ENCODE data around the gene ARRDC3. TPM values are rescaled to one million over a fixed set of nuclear protein-coding genes. Genes with fewer than 3 reads are reported as not detected.
A peak's percentile ranks its signal among the peaks of the same experiment; 100 is the strongest.

ARRDC3 gene
- total RNA-seq, 1 experiment from 2014 or later = 33.0 TPM

DNA sequence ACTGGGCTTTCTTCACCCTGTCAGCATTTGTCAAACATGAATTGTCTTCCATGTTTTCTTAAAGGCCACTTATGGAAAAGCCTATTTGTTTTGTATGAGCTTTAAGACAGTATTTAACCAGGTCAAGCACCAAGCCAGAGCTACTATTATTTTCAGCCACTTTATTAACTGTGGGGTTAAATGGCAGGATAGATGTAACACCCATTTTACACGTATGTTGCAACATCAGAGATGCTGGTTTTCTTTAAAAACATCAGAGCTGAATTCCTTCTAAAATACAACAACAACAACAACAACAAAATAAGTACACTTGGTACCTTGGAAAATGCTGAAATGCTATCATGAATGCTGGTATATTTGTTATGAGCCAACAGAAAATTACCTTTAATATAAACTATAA lies 13.6 kb downstream of the ARRDC3 start:
- Histone ChIP-seq H3K36me3 (ENCODE audit: control insufficient read depth, insufficient read depth, low read length) (peaks cover 53% of the 10 kb centered on the region), H3K4me1 (ENCODE audit: control insufficient read depth, insufficient read depth, low read length) (peaks cover 16% of the 10 kb centered on the region), H3K4me3 (ENCODE audit: low read depth in 2 of 2, low read length in 2 of 2) (no peak overlapping the region), H3K27ac (ENCODE audit: low read length) (no peak overlapping the region), H3K9me3 (ENCODE audit: control insufficient read depth, insufficient read depth, low read depth, low read length) (no peaks in the 10 kb centered on the region), H3K27me3 (ENCODE audit: control insufficient read depth, insufficient read depth, low read length) (no peaks in the 10 kb centered on the region)
- TF ChIP-seq, protein P1, sequence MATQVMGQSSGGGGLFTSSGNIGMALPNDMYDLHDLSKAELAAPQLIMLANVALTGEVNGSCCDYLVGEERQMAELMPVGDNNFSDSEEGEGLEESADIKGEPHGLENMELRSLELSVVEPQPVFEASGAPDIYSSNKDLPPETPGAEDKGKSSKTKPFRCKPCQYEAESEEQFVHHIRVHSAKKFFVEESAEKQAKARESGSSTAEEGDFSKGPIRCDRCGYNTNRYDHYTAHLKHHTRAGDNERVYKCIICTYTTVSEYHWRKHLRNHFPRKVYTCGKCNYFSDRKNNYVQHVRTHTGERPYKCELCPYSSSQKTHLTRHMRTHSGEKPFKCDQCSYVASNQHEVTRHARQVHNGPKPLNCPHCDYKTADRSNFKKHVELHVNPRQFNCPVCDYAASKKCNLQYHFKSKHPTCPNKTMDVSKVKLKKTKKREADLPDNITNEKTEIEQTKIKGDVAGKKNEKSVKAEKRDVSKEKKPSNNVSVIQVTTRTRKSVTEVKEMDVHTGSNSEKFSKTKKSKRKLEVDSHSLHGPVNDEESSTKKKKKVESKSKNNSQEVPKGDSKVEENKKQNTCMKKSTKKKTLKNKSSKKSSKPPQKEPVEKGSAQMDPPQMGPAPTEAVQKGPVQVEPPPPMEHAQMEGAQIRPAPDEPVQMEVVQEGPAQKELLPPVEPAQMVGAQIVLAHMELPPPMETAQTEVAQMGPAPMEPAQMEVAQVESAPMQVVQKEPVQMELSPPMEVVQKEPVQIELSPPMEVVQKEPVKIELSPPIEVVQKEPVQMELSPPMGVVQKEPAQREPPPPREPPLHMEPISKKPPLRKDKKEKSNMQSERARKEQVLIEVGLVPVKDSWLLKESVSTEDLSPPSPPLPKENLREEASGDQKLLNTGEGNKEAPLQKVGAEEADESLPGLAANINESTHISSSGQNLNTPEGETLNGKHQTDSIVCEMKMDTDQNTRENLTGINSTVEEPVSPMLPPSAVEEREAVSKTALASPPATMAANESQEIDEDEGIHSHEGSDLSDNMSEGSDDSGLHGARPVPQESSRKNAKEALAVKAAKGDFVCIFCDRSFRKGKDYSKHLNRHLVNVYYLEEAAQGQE (IDR thresholded peaks at IDR 0.05; ENCODE audit: insufficient read depth in 1 of 2, low read depth in 2 of 2, low read length in 1 of 2) = no peak
- no peak for TF ChIP-seq SIN3A (IDR thresholded peaks at IDR 0.05; ENCODE audit: borderline replicate concordance, insufficient read depth, low read depth, low read length)
- no peak for TF ChIP-seq TCF7L2 (IDR thresholded peaks at IDR 0.05; ENCODE audit: low read depth, low read length)
- TF ChIP-seq, protein P2, sequence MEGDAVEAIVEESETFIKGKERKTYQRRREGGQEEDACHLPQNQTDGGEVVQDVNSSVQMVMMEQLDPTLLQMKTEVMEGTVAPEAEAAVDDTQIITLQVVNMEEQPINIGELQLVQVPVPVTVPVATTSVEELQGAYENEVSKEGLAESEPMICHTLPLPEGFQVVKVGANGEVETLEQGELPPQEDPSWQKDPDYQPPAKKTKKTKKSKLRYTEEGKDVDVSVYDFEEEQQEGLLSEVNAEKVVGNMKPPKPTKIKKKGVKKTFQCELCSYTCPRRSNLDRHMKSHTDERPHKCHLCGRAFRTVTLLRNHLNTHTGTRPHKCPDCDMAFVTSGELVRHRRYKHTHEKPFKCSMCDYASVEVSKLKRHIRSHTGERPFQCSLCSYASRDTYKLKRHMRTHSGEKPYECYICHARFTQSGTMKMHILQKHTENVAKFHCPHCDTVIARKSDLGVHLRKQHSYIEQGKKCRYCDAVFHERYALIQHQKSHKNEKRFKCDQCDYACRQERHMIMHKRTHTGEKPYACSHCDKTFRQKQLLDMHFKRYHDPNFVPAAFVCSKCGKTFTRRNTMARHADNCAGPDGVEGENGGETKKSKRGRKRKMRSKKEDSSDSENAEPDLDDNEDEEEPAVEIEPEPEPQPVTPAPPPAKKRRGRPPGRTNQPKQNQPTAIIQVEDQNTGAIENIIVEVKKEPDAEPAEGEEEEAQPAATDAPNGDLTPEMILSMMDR (IDR thresholded peaks at IDR 0.05) = no peak
- no peak for TF ChIP-seq POLR2AphosphoS5 (IDR thresholded peaks at IDR 0.05; ENCODE audit: low read depth, low read length)
- POLR2A ChIA-PET = interaction anchor here (0.7 kb wide), 1 partner anchor 12 kb away, joined by 3 read pairs; no protein-coding TSS in a partner anchor
- no peak for ATAC-seq
- intact Hi-C loops (cut with micrococcal nuclease; ENCODE audit: unreplicated experiment) (no loop called here), in situ Hi-C loops (cut with HindIII; ENCODE audit: low pct_unique_long_range_greater_than_20kb, low sequenced_read_pairs) (no loop called here)
- no peak for DNase-seq (ENCODE audit: low read depth, low spot score)
- CTCF ChIA-PET = no interaction called here
- BruUV-seq (replicated peaks) = no TSS peak

GRCh38 chr5:91367908-91368648 lies 15.0 kb downstream of the ARRDC3 start:
- no peak for TF ChIP-seq SIN3A (IDR thresholded peaks at IDR 0.05; ENCODE audit: borderline replicate concordance, insufficient read depth, low read depth, low read length)
- Histone ChIP-seq H3K9me3 (ENCODE audit: control insufficient read depth, insufficient read depth, low read depth, low read length) (no peaks in the 10 kb centered on the region), H3K4me1 (ENCODE audit: control insufficient read depth, insufficient read depth, low read length) (peaks cover 13% of the 10 kb centered on the region), H3K4me3 (ENCODE audit: low read depth in 2 of 2, low read length in 2 of 2) (no peak overlapping the region), H3K27ac (ENCODE audit: low read length) (no peak overlapping the region), H3K36me3 (ENCODE audit: control insufficient read depth, insufficient read depth, low read length) (peaks cover 39% of the 10 kb centered on the region), H3K27me3 (ENCODE audit: control insufficient read depth, insufficient read depth, low read length) (no peaks in the 10 kb centered on the region)
- ChIA-PET POLR2A (no interaction called here), CTCF (no interaction called here)
- in situ Hi-C loops (cut with HindIII; ENCODE audit: low pct_unique_long_range_greater_than_20kb, low sequenced_read_pairs) = no loop called here
- DNase-seq (ENCODE audit: low read depth, low spot score) (no peak), ATAC-seq (no peak)
- no TSS peak for BruUV-seq (replicated peaks)
- intact Hi-C loops (cut with micrococcal nuclease; ENCODE audit: unreplicated experiment) = no loop called here

DNA sequence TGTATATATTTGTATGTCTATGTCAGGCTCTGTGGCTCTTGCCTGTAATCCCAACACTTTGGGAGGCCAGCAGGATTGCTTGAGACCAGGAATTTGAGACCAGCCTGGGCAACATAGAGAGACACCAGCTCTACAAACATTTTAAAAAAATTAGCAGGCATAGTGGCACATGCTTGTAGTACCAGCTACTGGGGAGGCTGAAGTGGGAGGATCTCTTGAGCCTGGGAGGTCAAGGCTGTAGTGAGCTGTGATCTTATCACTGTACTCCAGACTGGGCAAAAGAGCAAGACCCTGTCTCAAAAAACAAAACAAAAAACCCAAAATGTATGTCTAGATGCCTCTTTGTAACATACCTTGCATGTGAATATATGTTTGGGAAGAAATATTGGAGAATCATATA lies 15.8 kb downstream of the ARRDC3 start:
- no TSS peak for BruUV-seq (replicated peaks)
- Histone ChIP-seq H3K4me1 (ENCODE audit: control insufficient read depth, insufficient read depth, low read length) (peaks cover 10% of the 10 kb centered on the region; the same call in 1 of the 2 replicates), H3K9me3 (ENCODE audit: control insufficient read depth, insufficient read depth, low read depth, low read length) (no peaks in the 10 kb centered on the region), H3K27ac (ENCODE audit: low read length) (no peak overlapping the region), H3K4me3 (ENCODE audit: low read depth in 2 of 2, low read length in 2 of 2) (no peak overlapping the region), H3K27me3 (ENCODE audit: control insufficient read depth, insufficient read depth, low read length) (no peaks in the 10 kb centered on the region), H3K36me3 (ENCODE audit: control insufficient read depth, insufficient read depth, low read length) (peaks cover 32% of the 10 kb centered on the region)
- ATAC-seq (peak; percentile 55), DNase-seq (ENCODE audit: low read depth, low spot score) (no peak)
- intact Hi-C loops (cut with micrococcal nuclease; ENCODE audit: unreplicated experiment) = no loop called here
- in situ Hi-C loops (cut with HindIII; ENCODE audit: low pct_unique_long_range_greater_than_20kb, low sequenced_read_pairs) = no loop called here
- ChIA-PET CTCF (no interaction called here), POLR2A (interaction anchor here (0.6 kb wide), 1 partner anchor 10 kb away, joined by 4 read pairs; no protein-coding TSS in a partner anchor)
- TF ChIP-seq TCF7L2 (IDR thresholded peaks at IDR 0.05; ENCODE audit: low read depth, low read length) (no peak), POLR2AphosphoS5 (IDR thresholded peaks at IDR 0.05; ENCODE audit: low read depth, low read length) (no peak), SIN3A (IDR thresholded peaks at IDR 0.05; ENCODE audit: borderline replicate concordance, insufficient read depth, low read depth, low read length) (no peak)
- TF ChIP-seq, protein P1 (IDR thresholded peaks at IDR 0.05; ENCODE audit: insufficient read depth in 1 of 2, low read depth in 2 of 2, low read length in 1 of 2) = no peak
- TF ChIP-seq, protein P2 (IDR thresholded peaks at IDR 0.05) = no peak
